GM06990 (cell line): ENCODE data around the gene LMOD2.

ENCODE experiments used
- DNase-seq: peaks from one replicate; pipeline ENCODE4 v3.0.0-alpha.2; 2011; ENCODE audit not compliant: insufficient read length; ENCODE audit errors: extremely low read depth
- H3K27me3 ChIP-seq: replicated peaks from 2 replicates; pipeline ENCODE4 v1.6.0; 2011; ENCODE audit warnings: low read length; ENCODE audit not compliant: control insufficient read depth, insufficient read depth
- H3K36me3 ChIP-seq: 2 replicates; pipeline ENCODE4 v1.5.1; 2011; ENCODE audit warnings: low read length; ENCODE audit not compliant: control insufficient read depth, insufficient read depth
- H3K4me3 ChIP-seq: replicated peaks from 2 replicates; pipeline ENCODE4 v1.5.1; 2011; ENCODE audit warnings: low read depth, mild to moderate bottlenecking, control low read depth, low read length
- CTCF ChIP-seq: IDR thresholded peaks from 2 replicates; pipeline ENCODE4 v1.5.1; 2011; ENCODE audit warnings: low read length, control low read depth, mild to moderate bottlenecking, inconsistent platforms; ENCODE audit not compliant: insufficient read depth, poor library complexity, severe bottlenecking

Gene LMOD2

GRCh38 chr7:123673752-123674398, 18.2 kb downstream of the LMOD2 start:
- Histone ChIP-seq H3K4me3 (no peak overlapping the region), H3K27me3 (no peaks in the 10 kb centered on the region), H3K36me3 (no peaks in the 10 kb centered on the region)
- no peak for TF ChIP-seq CTCF
- DNase-seq, result no peak

GRCh38 chr7:123674399-123675180, 18.9 kb downstream of the LMOD2 start:
- Histone ChIP-seq H3K27me3 (no peaks in the 10 kb centered on the region), H3K36me3 (no peaks in the 10 kb centered on the region), H3K4me3 (no peak overlapping the region)
- no peak for DNase-seq
- no peak for TF ChIP-seq CTCF

- TF ChIP-seq CTCF, result no peak
- H3K4me3 ChIP-seq, result no peak overlapping the region
- H3K27me3 ChIP-seq, result no peaks in the 10 kb centered on the region
- DNase-seq, result no peak
- no peaks in the 10 kb centered on the region for H3K36me3 ChIP-seq
Observed at GRCh38 chr7:123675181-123675473, 19.5 kb downstream of the LMOD2 start.

- H3K4me3 ChIP-seq, result no peak overlapping the region
- DNase-seq, result no peak
- H3K36me3 ChIP-seq, result no peaks in the 10 kb centered on the region; the same call in 1 of the 2 replicates
- no peak for TF ChIP-seq CTCF
- no peaks in the 10 kb centered on the region for H3K27me3 ChIP-seq
Observed at GRCh38 chr7:123677061-123677715, 21.5 kb downstream of the LMOD2 start.

- TF ChIP-seq CTCF, result no peak
- DNase-seq, result no peak
- H3K4me3 ChIP-seq, result no peak overlapping the region
- H3K27me3 ChIP-seq, result no peaks in the 10 kb centered on the region
- H3K36me3 ChIP-seq, result no peaks in the 10 kb centered on the region; the same call in 1 of the 2 replicates
Observed at GRCh38 chr7:123679614-123680013, 23.9 kb downstream of the LMOD2 start.
